K562 treated with DMSO at 1 percent for 12 hours (cell line): Measurements from ENCODE around the gene VWA5B2. TPM values are rescaled to one million over a fixed set of nuclear protein-coding genes. Genes with fewer than 3 reads are reported as not detected.

Experiments
- total RNA-seq: library from RNA; unstranded; fragments of 300-600 nt; gene quantifications from 2 replicates; pipeline ENCODE4 v1.2.3, GENCODE V29; 2022; ENCODE audit not compliant: insufficient read depth

The VWA5B2 gene
- not detected in 2 replicates for total RNA-seq

DNA sequence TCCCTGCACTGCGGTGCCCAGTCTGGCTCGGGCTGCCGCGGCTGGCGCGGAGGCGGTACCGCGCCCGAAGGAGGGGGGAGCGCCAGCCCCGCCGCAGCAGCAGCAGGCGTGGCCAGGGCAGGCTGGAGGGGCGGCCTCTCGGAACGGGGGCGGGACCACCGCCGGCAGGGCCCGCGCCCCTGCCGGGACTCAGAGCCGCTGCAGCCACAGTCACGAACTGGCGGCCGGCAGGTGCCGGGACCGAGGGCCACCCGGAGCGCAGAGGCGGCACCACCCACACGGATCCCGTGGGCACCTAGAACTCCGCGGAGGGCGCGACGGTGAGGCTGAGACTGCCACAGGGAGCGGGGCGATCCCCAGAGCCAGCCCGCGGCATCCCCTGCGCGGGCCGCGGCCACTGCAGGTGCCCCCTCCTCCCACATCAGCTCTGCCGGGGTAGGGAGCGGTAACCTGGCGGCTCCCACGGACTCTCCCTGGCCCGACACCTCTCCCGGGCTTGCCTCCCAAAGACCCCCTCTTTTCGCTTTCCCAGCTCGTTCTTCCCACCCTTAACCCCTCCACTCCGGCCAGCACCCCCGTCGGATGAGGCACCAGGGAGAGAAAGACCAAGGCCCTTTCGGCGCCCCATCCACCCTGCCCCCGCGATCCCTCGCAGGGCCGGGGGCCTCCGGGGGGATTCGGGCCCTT is at the start of gene VWA5B2:
VWA5B2 (plus strand) TSS at position 192 of the 687 bp plus-strand sequence. CDS start 944 bp downstream, outside the sequence.

GRCh38 chr3:184186184-184186901 is 43.0 kb upstream of the VWA5B2 start, which contains the start of gene ABCF3:
Gene ABCF3 (plus strand): TSS chr3:184186199. CDS start chr3:184186208, 9 bp downstream.

GRCh38 chr3:184248454-184249411 is 19.3 kb downstream of the VWA5B2 start, which contains the start of gene ALG3:
Gene ALG3 (minus strand): TSS chr3:184248962. CDS start chr3:184248940, 22 bp downstream.

DNA sequence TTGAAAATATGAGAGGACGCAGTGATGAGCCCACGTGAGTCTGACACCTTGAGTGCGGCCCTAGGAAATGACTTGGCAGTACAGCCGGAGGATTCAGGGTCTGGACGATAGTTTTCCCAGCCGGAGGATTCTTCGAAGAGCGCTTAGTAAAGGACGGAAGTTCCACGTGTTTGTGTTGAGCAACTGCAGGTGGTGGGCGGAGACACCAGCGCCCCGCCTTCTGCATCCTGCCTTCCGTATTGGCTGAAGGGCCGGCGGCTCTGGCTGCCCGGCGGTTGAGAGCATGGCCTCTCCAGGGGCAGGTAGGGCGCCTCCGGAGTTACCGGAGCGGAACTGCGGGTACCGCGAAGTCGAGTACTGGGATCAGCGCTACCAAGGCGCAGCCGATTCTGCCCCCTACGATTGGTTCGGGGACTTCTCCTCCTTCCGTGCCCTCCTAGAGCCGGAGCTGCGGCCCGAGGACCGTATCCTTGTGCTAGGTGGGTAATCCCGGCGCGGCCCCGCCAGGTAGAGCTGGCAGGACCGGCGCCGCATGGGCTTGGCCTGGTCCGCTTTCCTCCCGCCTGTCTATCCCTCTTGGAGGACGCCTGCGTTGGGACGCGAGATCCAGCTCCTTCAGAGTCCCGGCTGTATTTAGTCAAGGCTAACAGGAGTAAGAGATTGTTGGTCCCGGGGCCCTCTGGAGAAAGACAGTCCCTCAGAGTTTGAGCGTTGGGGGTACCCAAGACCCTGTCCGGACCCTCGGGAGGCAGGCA is 20.2 kb downstream of the VWA5B2 start, which contains the start of gene EEF1AKMT4:
EEF1AKMT4 (plus strand) TSS at position 261 of the 755 bp plus-strand sequence; CDS start at position 284, 23 bp downstream.

DNA sequence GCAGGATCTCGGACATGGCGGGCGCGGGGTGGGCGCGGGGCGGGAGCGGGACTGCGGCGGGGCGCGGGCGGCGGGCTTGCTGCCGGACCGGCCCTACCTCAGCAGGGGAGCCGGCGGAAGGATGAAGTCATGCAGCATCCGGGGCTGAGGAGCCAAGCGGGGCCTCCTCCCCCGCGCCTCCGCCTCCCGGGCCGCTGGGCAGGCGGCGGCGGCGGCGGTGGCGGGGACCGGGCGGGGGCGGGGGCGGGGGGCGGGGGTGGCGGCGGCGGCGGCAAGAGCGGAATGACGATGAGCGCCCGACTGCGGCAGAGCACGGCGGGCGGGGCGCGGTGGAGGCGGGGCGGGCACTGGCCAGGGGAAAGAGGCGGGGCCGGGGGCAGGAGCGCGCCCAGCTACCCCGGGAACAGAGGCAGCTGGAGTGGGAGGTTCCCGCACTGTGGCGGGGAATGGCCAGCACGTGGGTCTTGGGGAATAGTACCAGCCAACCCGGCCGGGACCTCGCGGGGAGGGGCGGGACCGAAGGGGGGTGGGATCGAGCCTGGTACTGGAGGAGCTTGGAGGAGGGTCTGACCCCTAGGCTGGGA is 32.0 kb downstream of the VWA5B2 start, which contains the start of gene CAMK2N2:
CAMK2N2 (minus strand) TSS at position 284 of the 584 bp plus-strand sequence; CDS start at position 16, 268 bp downstream.

GRCh38 chr3:184275961-184276910 is 46.9 kb downstream of the VWA5B2 start, which contains the start of gene ECE2:
Gene ECE2 (plus strand): TSS chr3:184276022. CDS start chr3:184276154, 132 bp downstream.

Other genes with a start within 250 kb of the VWA5B2 start
- gene ABCC5, start 211.7 kb upstream of the VWA5B2 start, total RNA-seq: 10.7 and 30.3 TPM in 2 replicates
- not detected in 2 replicates for gene HTR3D, start 197.8 kb upstream of the VWA5B2 start, total RNA-seq
- gene HTR3C, start 176.5 kb upstream of the VWA5B2 start, total RNA-seq: not detected in 2 replicates
- not detected in 2 replicates for gene HTR3E, start 132.5 kb upstream of the VWA5B2 start, total RNA-seq
- 43.2 and 69.8 TPM in 2 replicates for gene EIF2B5, start 94.2 kb upstream of the VWA5B2 start, total RNA-seq
- gene DVL3, start 74.2 kb upstream of the VWA5B2 start, total RNA-seq: 18.5 and 63.6 TPM in 2 replicates
- 473 and 546 TPM in 2 replicates for gene AP2M1, start 54.7 kb upstream of the VWA5B2 start, total RNA-seq
- 37.1 and 46.9 TPM in 2 replicates for gene ABCF3, start 43.4 kb upstream of the VWA5B2 start, total RNA-seq
- gene ALG3, start 19.4 kb downstream of the VWA5B2 start, total RNA-seq: 64.3 and 90.9 TPM in 2 replicates
- 10.6 and 16.2 TPM in 2 replicates for gene EEF1AKMT4, start 20.1 kb downstream of the VWA5B2 start, total RNA-seq
- not detected in 2 replicates for gene CAMK2N2, start 32.0 kb downstream of the VWA5B2 start, total RNA-seq
- not detected in 2 replicates for gene ECE2, start 46.4 kb downstream of the VWA5B2 start, total RNA-seq
- 273 and 379 TPM in 2 replicates for gene PSMD2, start 69.7 kb downstream of the VWA5B2 start, total RNA-seq
- 136 and 214 TPM in 2 replicates for gene EIF4G1, start 85.0 kb downstream of the VWA5B2 start, total RNA-seq
- 15.2 and 18.3 TPM in 2 replicates for gene FAM131A, start 108.0 kb downstream of the VWA5B2 start, total RNA-seq
- 5.2 and 12.0 TPM in 2 replicates for gene CLCN2, start 132.0 kb downstream of the VWA5B2 start, total RNA-seq
- gene POLR2H, start 132.1 kb downstream of the VWA5B2 start, total RNA-seq: 101 and 109 TPM in 2 replicates
- gene THPO, start 148.6 kb downstream of the VWA5B2 start, total RNA-seq: 0.62 TPM in 1 of 2 replicates, not detected in the other
- gene CHRD, start 150.5 kb downstream of the VWA5B2 start, total RNA-seq: 0.41 and 3.4 TPM in 2 replicates